Superior temporal gyrus (tissue), 1 donor: Measurements from ENCODE around the gene SESN3.
A peak's percentile ranks its signal among the peaks of the same experiment; 100 is the strongest.
"Not testable (repeated sequence)": the region's sequence is repeated elsewhere in the genome, so short reads cannot be mapped to it uniquely, and the experiment has no call there.

Source experiments
- DNase-seq: peaks from one replicate; pipeline ENCODE4 v3.0.0-alpha.2; 2016; ENCODE audit errors: extremely low spot score

Gene SESN3

DNA sequence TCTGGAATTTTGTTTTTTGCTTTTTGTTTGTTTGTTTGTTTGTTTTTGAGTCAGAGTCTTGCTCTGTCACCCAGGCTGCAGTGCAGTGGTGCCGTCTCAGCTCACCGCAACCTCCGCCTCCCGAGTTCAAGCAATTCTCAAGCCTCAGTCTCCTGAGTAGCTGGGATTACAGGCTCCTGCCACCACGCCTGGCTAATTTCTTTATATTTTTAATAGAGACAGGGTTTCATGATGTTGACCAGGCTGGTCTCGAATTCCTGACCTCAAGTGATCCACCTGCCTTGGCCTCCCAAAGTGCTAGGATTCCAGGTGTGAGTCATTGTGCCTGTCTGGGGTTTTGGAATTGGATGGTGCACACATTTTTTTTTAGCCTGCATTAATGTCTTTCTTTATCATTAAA lies 20.9 kb upstream of the SESN3 start:
- DNase-seq: not testable (repeated sequence)

DNA sequence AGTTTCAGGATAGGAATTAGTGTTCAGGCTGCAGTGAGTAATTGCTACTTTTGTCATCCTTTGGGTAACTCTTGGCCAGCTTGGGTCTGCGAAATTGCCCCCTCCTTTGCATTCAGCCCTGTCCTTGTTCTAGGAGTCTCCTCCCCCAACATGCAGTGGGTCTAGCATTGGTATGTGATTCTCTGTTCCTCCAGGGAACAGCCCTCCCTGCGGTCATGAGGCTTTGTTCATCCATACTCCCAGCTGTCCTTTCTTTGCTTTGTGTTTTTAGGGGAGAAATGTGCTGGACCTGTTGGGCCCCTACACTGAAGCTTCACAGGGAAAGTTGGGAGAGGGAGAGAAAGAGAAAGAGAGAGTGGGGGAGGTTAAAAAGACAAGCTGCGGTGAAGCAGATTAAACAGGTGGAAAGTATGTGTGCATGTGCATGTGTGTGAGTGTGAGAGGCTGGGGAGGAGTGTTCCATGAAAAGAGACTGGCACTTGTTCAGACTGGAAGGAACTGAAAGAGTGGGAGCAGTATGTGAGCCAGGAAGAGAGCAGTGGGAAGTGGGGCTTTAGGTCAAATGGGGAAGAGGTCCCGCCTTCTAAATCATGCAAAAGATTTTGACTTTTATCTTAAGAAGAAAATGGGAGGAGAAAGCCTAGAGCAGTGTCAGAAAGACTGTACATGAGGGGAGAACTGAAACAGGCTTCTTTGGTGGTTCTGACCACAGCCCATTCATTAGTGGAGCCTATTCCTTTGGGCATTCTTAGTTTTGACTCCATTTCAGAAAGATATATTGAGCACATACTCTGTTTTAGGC lies 17.9 kb upstream of the SESN3 start:
- no peak for DNase-seq

DNA sequence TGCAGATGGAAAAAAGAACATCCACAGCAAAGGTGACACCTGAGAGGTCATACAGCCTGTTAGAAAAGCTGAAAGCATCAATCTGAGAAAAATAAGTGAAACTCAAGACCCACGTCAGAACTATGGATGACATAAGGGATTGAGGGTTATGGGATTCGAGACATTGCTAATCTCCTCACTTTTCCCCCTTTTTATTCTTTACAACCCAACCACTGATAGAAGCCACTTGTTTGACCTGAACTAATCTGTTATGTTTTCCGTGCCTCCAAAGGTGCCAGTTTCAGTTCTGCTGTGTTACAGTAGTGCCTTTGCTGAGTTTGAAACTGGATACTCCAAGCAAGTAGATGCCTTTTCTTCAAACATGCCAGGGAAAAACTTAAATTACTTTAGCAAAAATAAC lies 16.9 kb upstream of the SESN3 start:
- no peak for DNase-seq

DNA sequence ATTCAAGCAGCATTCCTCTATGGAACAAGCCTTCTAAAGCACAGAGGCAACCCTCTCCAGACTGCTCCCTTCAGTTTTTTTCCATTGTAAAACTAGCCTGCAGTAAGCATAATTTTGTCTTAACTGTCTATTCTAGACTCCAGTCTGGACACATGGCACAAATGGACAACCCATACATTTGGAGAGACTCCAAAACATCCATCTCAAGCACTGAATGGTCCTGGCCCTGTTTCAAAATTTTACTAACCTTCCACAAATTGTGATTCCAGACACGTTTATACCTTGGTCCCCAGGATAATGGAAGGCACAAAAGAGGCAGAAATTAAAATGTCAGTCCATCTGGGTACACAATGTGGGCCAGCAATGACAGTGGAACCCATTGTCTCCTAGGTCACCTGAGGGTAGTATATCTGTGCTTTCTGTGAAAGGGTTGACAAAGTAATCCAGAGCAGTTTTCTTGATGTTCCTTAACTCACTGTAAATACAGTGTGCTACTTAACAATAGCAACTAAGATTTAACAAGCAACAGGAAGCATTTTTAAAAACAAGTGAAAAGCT lies 16.2 kb upstream of the SESN3 start:
- DNase-seq: no peak

DNA sequence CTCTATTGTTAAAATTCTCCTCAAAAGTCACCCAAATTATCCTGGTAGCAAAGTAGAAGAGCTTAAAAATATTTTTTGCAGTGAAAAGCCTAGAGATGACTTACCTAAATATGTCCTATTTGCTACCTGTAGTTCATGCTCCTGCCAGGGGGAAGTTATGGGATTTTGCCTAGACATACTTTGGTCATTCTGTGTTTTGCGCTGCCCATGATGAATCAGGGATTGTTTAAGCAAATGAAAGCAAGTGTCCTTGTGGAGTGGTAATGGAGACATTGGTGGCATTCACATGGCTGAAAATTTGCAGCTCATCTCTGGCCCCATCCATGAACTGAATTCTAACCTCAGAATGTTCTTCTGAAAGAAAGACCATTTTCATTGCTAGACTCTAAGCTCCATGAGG lies 14.6 kb upstream of the SESN3 start:
- no peak for DNase-seq

DNA sequence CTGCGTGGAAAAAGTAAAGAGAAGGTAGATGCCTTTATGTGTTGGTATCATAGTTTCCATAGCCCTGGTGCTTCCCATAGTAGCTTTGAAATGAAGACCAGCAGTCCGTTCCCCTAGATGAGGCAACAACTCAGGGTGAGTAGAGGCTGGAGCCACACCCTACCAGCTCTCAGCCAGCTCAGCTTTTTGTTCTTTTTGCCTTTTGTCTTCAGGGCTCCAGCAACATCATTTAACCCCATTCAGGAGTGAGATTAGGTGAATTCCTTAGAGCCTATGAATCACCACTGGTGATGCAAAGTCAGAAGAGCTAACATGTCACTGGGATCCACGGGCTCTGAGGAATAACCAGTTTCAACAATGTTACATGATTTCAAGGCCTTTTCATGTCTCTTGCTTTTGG lies 14.0 kb upstream of the SESN3 start:
- no peak for DNase-seq

DNA sequence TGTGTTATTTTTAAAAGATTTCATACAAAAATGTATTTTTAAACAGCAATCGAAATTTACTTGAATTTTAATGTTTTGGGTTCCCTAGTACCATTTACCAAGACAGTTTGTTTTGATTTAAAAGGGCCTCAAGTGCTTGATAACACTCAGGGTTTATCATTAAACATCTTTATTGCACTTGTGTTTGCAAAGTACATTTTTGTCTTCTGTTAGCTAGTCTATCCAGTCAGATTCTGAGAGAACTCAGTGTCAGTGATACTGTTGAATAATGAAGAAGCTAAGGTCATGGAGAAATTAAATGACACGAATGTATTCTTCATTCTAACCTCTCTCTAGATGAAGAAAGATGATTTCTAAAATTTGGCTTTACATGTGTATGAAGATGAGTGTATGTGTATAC lies 12.7 kb upstream of the SESN3 start:
- no peak for DNase-seq

DNA sequence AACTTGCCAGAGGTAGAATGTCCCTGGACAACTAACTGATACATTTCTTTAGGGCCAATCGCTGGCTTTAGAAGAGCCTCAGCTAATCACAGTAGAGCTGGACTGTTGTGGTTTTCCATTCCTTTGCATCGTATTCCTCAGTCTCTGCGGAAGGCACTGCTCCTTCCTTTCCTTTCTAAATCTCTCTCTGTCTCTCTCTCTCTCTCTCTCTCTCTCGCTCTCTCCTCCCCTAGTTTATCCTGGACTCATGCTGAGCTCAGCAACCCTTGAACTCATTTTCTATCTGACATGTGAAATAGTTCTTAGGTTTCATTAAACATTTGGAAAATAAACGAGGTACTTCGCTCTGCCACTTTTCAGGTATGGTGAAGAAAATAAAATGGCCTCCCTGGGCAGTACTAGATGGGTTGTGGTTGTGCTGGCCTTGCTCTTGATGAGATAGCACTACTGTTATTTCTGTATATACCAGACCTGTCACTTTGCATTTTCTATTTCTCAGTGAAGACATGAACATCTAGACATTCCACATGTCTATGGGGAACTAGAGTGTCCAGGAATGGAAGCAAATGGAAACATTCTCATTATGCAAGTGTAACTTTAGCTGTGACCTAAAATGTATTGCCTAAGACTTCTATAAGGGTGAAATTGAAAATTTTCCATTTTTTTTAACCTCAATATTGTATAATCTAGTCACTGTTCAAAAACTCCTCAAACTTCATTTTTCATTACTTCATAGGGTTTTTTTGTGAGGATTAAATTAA lies 12.0 kb upstream of the SESN3 start:
- no peak for DNase-seq

DNA sequence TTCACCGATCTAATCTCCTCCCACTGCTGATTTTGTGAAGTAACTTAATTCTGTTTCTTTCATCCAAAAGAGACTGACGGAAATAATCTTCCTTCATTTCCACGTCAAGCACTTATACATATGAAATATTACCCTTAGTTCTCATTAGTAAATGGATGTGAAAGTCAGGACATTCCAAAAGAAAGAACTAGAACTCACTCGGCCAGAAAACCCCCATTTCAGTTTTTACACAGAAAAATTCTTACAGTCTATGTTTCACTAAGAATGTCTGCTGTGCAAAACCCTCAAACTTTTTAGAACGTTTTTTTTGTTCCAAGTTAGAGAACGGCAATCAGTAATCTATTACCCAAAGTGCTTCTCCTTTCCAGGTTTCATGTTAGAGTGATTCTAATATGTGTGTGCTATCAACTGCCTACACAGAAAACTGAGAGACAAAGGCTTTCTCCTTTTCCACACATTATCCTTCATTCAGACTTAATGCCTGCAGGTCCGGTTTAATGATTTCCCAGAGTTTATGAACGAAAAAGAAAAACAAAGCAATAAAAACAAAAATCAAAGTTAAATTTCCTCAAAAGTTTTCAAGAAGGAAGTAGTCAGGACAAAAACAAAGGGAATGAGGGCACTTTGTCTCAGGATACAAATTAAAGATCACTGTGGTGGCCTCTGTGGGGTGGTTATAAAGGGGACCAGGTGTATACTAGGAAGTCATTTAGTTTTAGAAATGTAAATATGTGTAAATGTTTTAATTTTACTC lies 11.3 kb upstream of the SESN3 start:
- no peak for DNase-seq

DNA sequence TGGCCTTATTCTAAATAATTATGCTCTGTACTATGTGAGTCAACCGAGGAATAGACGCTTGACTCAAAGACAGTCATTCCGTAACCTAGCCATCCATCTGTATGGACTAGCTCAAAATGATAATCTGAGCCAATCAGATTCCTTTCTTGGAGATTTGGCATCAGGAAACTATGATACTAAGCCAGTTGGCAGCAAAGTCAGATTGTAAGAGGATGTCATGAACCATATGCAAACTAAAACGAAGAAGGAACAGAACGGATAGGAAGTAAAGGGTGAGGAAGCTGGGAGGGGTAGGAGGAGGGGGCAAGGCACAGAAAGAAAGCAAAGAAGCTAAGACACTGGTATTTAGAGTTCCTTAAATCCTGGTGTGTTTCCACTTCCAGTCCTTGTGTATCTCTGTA lies 10.7 kb upstream of the SESN3 start:
- DNase-seq: no peak

DNA sequence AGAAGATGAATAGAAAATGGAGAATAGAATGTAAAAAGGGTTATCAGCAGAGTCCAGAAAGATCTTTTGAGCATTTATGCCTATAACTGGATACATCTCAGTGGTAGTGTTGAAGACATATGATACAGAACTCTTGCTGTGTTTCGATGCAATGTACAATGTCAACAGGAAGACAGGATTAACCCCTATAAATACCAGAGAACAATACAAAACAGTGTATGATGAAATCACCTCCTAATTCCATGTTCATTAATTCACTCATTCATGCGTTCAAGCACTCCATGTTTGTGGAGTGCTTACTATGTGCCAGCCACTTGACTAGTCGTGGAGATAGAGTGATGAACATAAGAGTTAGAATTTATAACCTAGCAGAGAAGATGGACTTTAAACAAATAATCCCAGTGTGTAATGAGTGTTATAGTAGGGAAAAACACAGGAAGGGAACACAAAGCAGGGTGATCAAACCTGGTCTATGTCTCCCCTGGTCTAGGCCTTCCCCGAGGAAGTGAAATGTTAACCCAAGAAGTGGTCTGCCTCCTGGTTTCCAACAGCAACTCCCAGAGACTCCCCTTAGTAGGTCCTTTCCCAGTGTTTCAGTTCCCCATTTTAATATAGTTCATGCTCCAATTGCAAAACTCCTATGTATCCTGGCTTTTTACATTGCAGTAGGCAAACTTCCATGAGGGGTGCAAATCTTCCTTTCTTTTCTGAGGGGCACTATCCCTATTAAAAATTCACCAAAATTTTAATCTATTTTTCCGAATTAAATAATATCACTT lies 9.1 kb upstream of the SESN3 start:
- no peak for DNase-seq

DNA sequence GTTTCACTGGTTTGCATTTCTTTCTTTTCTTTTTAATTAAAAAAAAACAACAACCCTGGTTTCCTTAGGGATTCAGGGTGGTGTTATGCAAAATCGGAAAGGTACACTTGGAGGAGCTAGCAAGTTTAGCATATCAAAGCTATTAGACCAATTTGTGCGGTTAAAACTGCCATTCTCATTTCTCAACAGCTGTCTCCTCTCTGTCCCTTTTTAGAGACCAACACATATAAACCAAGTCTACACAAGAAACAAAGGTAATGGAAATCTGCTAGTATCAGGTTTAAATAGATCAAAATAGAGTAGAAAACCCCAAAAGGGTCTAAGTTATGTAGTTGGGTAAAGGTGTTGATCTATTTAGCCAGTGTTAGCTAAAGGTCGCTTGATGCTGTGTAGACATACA lies 1.7 kb upstream of the SESN3 start:
- peak; percentile 77 for DNase-seq

DNA sequence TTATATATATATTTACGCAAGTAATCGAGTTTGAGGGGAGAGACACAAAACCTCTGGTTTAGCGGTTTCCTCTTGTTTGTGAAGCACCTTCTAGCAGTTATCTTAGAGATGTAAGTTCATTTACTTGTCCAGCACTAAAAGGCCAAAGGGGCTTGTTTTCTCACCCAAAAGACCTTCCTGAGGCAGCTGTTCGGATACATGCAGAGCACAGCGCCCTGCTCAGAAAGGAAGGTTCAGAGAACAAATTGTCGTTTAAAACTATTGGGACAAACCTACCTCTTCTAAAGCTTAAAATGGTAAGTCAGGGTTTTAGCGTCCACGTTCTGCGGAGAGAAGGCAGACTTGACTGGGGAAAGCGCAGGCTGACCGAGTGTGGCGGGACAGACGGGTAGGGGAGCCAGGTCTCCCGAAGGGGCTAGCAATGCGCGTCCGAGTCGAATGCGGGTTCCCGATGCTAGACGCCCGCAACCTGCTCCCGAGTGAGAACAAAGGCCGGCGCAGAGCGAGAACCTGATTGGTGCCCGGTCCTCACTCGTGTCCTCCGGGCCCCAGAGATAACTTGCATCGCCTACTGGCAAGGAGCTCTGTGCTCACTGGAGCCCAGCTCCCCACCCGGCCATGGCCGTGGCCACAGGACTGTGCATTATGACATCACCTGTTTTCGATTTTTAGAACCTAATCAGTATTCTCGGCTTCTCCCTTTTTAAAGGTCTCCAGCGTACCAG lies 1.0 kb upstream of the SESN3 start:
- DNase-seq: no peak

DNA sequence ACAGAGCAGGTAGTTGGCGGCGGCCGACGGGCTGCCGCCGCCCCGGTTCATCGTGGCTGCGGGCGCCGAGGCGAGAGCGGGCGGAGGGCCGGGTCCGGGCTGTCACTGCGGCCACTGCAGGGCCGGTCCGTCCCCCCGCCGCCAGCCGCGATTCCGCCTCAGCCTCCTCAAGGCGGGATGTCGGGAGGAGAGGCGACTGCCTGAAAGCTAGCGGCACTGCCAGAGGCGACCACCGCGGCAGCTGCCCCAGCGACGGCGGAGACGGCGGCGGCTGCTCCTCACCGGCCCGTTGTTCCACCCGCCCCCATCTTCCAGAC lies 234 bp downstream of the SESN3 start:
- no peak for DNase-seq

DNA sequence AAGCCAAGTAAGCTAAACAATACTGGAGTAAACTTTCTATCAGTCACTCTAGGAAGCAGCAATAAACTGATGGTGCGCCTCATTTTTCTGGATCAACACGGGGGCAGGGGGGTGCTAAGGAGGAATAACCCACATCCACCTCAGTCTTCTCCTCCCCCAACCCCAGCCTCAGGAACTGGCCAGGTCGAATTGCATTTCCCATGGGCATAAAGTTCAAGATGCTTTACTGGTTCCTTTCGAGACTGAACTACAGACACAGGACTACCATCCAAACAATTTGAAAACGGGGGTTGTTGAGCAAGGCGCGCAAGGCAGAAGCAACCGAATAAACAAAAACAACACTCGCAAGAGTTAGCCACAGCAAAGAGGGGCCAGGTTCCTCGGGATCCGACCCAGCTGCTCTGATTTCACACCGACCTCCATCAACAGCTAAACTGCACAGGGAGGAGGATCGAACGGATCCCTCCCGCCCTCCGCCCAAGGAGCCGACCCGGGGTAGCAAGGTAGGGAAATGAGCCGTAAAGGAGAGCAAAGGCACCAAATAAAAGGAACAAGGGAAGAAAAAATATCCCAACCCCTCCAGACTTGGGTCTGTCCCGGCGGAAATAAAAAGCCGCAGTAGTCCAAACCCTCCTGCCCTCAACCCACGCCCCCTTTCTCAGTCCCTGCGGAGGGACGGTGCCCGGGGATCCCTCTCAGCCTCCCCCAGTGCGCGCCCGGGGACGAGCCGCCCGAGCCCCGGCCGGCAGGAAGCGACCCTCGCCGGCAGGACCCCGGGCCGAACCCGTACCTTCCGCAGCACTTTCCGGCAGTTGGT lies 801 bp downstream of the SESN3 start:
- peak; percentile 47 for DNase-seq

DNA sequence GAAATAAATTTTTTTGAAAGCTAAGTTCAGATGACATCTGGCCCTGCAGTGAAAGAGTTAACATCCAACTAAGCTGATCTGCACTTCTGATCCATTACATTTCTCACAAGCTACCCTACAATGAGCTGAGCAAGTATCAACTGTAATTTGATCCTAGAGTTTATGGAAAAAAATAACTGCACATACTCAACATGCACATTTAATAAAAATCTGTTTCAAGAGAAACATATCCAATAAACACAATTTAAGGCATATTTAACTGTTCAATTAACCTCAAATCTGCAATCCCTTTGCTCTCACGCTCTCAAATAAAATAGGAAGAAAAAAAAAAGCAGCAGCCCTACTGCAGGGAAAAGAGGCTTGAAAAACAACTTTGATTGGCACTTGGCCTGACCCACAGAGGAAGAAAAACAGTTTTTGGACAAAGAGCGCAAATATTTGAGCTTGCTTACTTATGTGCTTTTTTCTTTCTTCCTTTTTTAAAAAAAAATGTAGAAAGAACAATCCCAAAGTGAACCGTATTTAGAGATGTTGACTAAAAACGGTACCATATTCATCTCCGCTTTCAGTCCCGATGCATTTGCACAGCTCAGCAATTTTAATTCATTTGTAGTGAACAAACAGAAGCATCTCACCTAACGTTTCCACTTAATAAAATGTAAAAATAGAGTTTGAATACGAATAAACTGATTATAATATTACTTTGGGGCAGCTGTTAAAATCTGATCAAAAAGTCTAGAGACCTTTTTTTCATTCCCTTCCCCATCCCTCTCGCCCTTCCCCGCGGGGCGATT lies 1.6 kb downstream of the SESN3 start:
- peak; percentile 76 for DNase-seq

DNA sequence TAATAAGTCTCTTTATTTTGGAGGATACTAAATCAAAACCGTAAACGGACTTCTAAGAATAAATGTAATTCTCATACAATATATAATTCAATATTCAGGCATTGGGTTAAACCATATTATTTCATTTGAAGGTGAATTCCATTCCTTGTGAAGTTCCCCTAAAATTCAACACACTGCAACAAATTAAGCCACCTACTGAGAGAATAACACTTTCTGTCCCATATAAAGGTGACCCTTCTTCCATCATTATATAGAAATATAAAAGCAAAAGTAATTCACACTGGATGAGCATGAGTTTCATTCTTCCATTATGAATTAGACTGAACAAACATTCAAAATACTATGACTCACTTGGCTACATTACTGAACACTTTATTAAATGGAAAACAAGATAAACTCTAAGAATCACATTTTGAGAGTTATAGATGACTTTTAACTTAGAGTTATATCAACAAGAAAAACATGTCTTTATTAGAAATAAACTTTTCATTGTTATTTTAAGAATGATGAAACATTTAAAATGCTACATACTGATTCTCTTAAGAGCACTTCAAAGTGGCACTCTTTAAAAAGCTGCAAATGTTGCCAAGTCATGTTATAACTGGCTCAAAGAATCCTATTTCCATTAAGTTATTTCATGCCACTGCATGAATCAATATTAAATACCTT lies 2.8 kb downstream of the SESN3 start:
- peak; percentile 46 for DNase-seq

DNA sequence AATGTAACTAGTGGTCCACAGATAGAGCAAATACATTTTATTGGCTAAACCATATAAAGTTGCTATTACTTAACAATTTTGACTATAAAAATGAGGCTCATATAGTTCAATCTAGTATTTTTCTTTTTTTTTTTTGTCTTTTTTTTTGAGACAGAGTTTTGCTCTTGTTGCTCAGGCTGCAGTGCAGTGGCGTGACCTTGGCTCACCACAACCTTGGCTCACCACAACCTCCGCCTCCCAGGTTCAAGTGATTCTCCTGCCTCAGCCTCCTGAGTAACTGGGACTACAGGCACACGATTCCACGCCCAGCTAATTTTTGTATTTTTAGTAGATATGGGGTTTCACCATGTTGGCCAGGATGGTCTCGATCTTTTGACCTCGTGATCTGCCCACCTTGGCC lies 3.9 kb downstream of the SESN3 start:
- not testable (repeated sequence) for DNase-seq

DNA sequence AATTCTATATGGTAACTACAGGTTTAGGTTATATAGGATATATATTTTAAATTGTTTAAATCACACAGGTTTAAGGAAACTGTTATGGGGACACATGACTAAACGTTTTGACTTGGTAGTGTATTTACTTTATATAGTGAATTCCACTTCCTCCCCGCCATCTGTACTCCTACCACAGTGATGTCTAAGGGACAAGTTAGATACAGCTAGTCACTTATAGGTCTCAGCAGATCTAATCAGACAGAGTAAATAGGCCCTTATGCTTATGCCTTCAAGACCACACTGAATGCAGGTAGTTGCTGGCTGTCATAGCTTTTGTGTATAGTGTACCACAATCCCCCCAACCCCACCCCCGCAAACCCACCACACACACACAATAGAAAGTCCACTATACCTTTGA lies 8.2 kb downstream of the SESN3 start:
- no peak for DNase-seq
